ENCODE measurements around the gene KRT32. TPM values are rescaled to one million over a fixed set of nuclear protein-coding genes. Genes with fewer than 3 reads are reported as not detected.

KRT32 gene
- total RNA-seq, 1 experiment from 2014 or later, result 0.42 TPM

- CTCF ChIA-PET, result no interaction called here
- no peaks in the 10 kb centered on the region for H3K79me2 ChIP-seq (ENCODE audit: insufficient read depth, low read length)
- peaks cover 15 to 26% of the 10 kb centered on the region in 2 experiments for H3K4me1 ChIP-seq (ENCODE audit: control insufficient read depth in 1 of 2, insufficient read depth in 2 of 2, low read length in 2 of 2)
- H3K9ac ChIP-seq (ENCODE audit: low read length), result no peak overlapping the region
- H3K27me3 ChIP-seq (ENCODE audit: insufficient read depth, low read length), result no peaks in the 10 kb centered on the region
- no peak overlapping the region for H2AFZ ChIP-seq (ENCODE audit: low read depth, low read length, poor library complexity, severe bottlenecking)
- H3K4me3 ChIP-seq (replicated peaks in 1 of 2; ENCODE audit: low read depth in 1 of 2, low read length in 2 of 2), result no peak overlapping the region
- peaks cover 3 to 7% of the 10 kb centered on the region in 2 experiments; a peak in 1 of 4 replicates for H3K9me3 ChIP-seq (ENCODE audit: control insufficient read depth in 1 of 2, insufficient read depth in 1 of 2, low read depth in 1 of 2, low read length in 2 of 2)
- DNase-seq (ENCODE audit: low read depth, low spot score), result no peak
- no peak for TF ChIP-seq JUND (IDR thresholded peaks at IDR 0.05)
- TF ChIP-seq SP1 (IDR thresholded peaks at IDR 0.05; ENCODE audit: low read depth), result no peak
- no peak for TF ChIP-seq EGR1 (IDR thresholded peaks at IDR 0.05; ENCODE audit: low read depth)
- no peak for TF ChIP-seq TCF7L2 (IDR thresholded peaks at IDR 0.05; ENCODE audit: borderline replicate concordance, extremely low read depth, insufficient read depth, insufficient read length)
- TF ChIP-seq SIN3A (IDR thresholded peaks at IDR 0.05; ENCODE audit: low read depth), result no peak
- no peak for TF ChIP-seq MAX (IDR thresholded peaks at IDR 0.05)
- no peak for TF ChIP-seq EZH2phosphoT487 (IDR thresholded peaks at IDR 0.05; ENCODE audit: borderline replicate concordance)
- no peak for TF ChIP-seq EZH2 (IDR thresholded peaks at IDR 0.05)
- TF ChIP-seq YY1 (IDR thresholded peaks at IDR 0.05; ENCODE audit: extremely low read depth, insufficient replicate concordance, low read depth, low read length), result no peak
- H3K36me3 ChIP-seq (ENCODE audit: control insufficient read depth in 1 of 2, insufficient read depth in 2 of 2, low read length in 2 of 2), result no peaks in the 10 kb centered on the region
- RAD21 ChIA-PET (ENCODE audit: low non-redundant PET in 1 of 2, low total read pairs in 2 of 2, uncharacterized antibody in 2 of 2, unreplicated experiment in 2 of 2), result no interaction called here
- POLR2A ChIA-PET, result no interaction called here
- H3K27ac ChIP-seq (ENCODE audit: low read depth, low read length), result no peak overlapping the region
- no peaks in the 10 kb centered on the region for H3K9me2 ChIP-seq (ENCODE audit: insufficient read depth)
- no TSS peak for BruUV-seq (replicated peaks)
- no peaks in the 10 kb centered on the region for H4K20me1 ChIP-seq (ENCODE audit: insufficient read depth)
- no peak for ATAC-seq
- no peak overlapping the region for H3K4me2 ChIP-seq (ENCODE audit: low read length)
- intact Hi-C loops (cut with micrococcal nuclease), result no loop called here
Observed at GRCh38 chr17:41468346-41468745, 1.2 kb upstream of the KRT32 start.

GRCh38 chr17:41467561-41467960, 375 bp upstream of the KRT32 start:
- Histone ChIP-seq H3K27ac (ENCODE audit: low read depth, low read length) (no peak overlapping the region), H3K4me1 (ENCODE audit: control insufficient read depth in 1 of 2, insufficient read depth in 2 of 2, low read length in 2 of 2) (peaks cover 15 to 26% of the 10 kb centered on the region in 2 experiments), H3K36me3 (ENCODE audit: control insufficient read depth in 1 of 2, insufficient read depth in 2 of 2, low read length in 2 of 2) (no peaks in the 10 kb centered on the region), H3K9ac (ENCODE audit: low read length) (no peak overlapping the region), H4K20me1 (ENCODE audit: insufficient read depth) (no peaks in the 10 kb centered on the region), H3K9me3 (ENCODE audit: control insufficient read depth in 1 of 2, insufficient read depth in 1 of 2, low read depth in 1 of 2, low read length in 2 of 2) (peaks cover 3 to 7% of the 10 kb centered on the region in 2 experiments; a peak in 1 of 4 replicates), H2AFZ (ENCODE audit: low read depth, low read length, poor library complexity, severe bottlenecking) (no peak overlapping the region), H3K9me2 (ENCODE audit: insufficient read depth) (no peaks in the 10 kb centered on the region), H3K4me3 (replicated peaks in 1 of 2; ENCODE audit: low read depth in 1 of 2, low read length in 2 of 2) (no peak overlapping the region), H3K27me3 (ENCODE audit: insufficient read depth, low read length) (no peaks in the 10 kb centered on the region), H3K4me2 (ENCODE audit: low read length) (no peak overlapping the region), H3K79me2 (ENCODE audit: insufficient read depth, low read length) (no peaks in the 10 kb centered on the region)
- ChIA-PET POLR2A (no interaction called here), CTCF (no interaction called here), RAD21 (ENCODE audit: low non-redundant PET in 1 of 2, low total read pairs in 2 of 2, uncharacterized antibody in 2 of 2, unreplicated experiment in 2 of 2) (no interaction called here)
- DNase-seq (ENCODE audit: low read depth, low spot score) (no peak), ATAC-seq (no peak)
- intact Hi-C loops (cut with micrococcal nuclease), result no loop called here
- no TSS peak for BruUV-seq (replicated peaks)
- TF ChIP-seq EZH2phosphoT487 (IDR thresholded peaks at IDR 0.05; ENCODE audit: borderline replicate concordance) (no peak), ELF1 (IDR thresholded peaks at IDR 0.05; ENCODE audit: borderline replicate concordance, low read depth) (no peak), MAX (IDR thresholded peaks at IDR 0.05) (no peak), ZBTB33 (IDR thresholded peaks at IDR 0.05; ENCODE audit: extremely low read depth, insufficient replicate concordance, low read length) (no peak)
